MCF 10A (cell line): ENCODE data around the gene FCAMR. TPM values are rescaled to one million over a fixed set of nuclear protein-coding genes. Genes with fewer than 3 reads are reported as not detected.

Experiments used
- BruUV-seq: library from RNA; stranded (reverse); fragments of 400-500 nt; replicated peaks from 2 replicates; lab custom pipeline; 2021; lab: Mats Ljungman, UMichigan
- CTCF ChIA-PET: fragments of 300-600 bp; sonication (Branson Sonifier 250); formaldehyde crosslinking; extraction: SDS; loops from one replicate; lab custom pipeline; 2021; ENCODE audit warnings: antibody characterized with exemption, inconsistent platforms; lab: Yijun Ruan, JAX
- POLR2A ChIA-PET: fragments of 300-600, 350-650 bp; sonication (Branson Sonifier 250); formaldehyde crosslinking; extraction: SDS; loops from one replicate; lab custom pipeline; 2020; ENCODE audit warnings: antibody characterized with exemption, inconsistent platforms; lab: Yijun Ruan, JAX
- DNase-seq: peaks from one replicate; pipeline ENCODE4 v3.0.0-alpha.2; 2018; ENCODE audit not compliant: unreplicated experiment
- H3K27ac Mint-ChIP-seq: one replicate; pipeline ENCODE4 v1.8.0; 2022; ENCODE audit warnings: mild to moderate bottlenecking, low read depth, mixed read lengths; ENCODE audit not compliant: unreplicated experiment
- H3K27me3 Mint-ChIP-seq: one replicate; pipeline ENCODE4 v1.8.0; 2022; ENCODE audit warnings: mixed read lengths; ENCODE audit not compliant: insufficient read depth, unreplicated experiment
- H3K36me3 Mint-ChIP-seq: one replicate; pipeline ENCODE4 v1.8.0; 2022; ENCODE audit warnings: mild to moderate bottlenecking, moderate library complexity, mixed read lengths; ENCODE audit not compliant: insufficient read depth, unreplicated experiment
- H3K4me1 Mint-ChIP-seq: one replicate; pipeline ENCODE4 v1.8.0; 2022; ENCODE audit warnings: mixed read lengths; ENCODE audit not compliant: insufficient read depth, unreplicated experiment
- H3K4me3 Mint-ChIP-seq: one replicate; pipeline ENCODE4 v1.8.0; 2022; ENCODE audit warnings: mild to moderate bottlenecking, moderate library complexity, mixed read lengths; ENCODE audit not compliant: unreplicated experiment
- H3K9me3 Mint-ChIP-seq: one replicate; pipeline ENCODE4 v1.8.0; 2022; ENCODE audit warnings: mixed read lengths; ENCODE audit not compliant: unreplicated experiment
- CTCF ChIP-seq: fragments of 200-600 bp; IDR thresholded peaks from one replicate; pipeline ENCODE4 v1.8.0; 2022; ENCODE audit warnings: antibody characterized with exemption, mild to moderate bottlenecking; ENCODE audit not compliant: unreplicated experiment
- intact Hi-C: fragments of 100-400 bp; cut with micrococcal nuclease; formaldehyde crosslinking; loops from 2 replicates; pipeline ENCODE4 v1.14.1; 2022
- total RNA-seq: library from RNA; stranded (reverse); gene quantifications from 2 replicates; pipeline ENCODE4 v1.2.3, GENCODE V29; 2022

FCAMR gene
- total RNA-seq, 1 experiment from 2014 or later, result not detected

DNA sequence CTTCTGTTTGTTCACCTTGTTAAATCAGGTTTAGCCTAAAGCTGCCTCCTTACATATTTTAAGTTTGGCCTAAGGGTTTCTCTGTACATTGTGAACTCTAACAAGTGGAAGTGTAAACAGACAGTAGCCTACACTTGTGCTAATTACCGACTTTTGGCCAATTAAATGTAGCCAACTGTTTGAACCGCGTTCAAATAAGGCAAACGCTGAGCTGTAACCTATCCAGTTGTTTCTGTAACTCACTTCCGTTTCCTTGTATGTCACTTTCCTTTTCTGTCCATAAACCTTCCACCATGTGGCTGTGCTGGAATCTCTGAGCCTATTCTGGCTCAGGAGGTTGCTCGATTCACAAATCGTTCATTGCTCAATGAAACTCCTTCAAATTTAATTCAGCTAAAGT, 8.0 kb upstream of the FCAMR start:
- BruUV-seq, result no TSS peak
- CTCF ChIA-PET, result interaction anchor here (0.7 to 10.9 kb wide), 15 partner anchors 9 to 371 kb away, joined by 3 to 287 read pairs (median 3); partner anchors contain the start of genes FCAMR and FCMR

GRCh38 chr1:206975306-206975705, 5.0 kb upstream of the FCAMR start:
- intact Hi-C loops, result no loop called here
- Mint-ChIP-seq H3K4me1 (no peaks in the 10 kb centered on the region), H3K27ac (no peak overlapping the region), H3K9me3 (no peaks in the 10 kb centered on the region), H3K27me3 (peaks cover 17% of the 10 kb centered on the region), H3K36me3 (no peaks in the 10 kb centered on the region), H3K4me3 (no peak overlapping the region)
- DNase-seq, result peak; percentile 22
- ChIA-PET POLR2A (no interaction called here), CTCF (interaction anchor here (0.7 to 3.9 kb wide), 6 partner anchors 9 to 470 kb away, joined by 3 to 23 read pairs (median 4); no protein-coding TSS in a partner anchor)
- TF ChIP-seq CTCF, result no peak
- BruUV-seq, result no TSS peak

More for the DNA sequence above, 8.0 kb upstream of the FCAMR start:
- TF ChIP-seq CTCF, result no peak
- H3K9me3 Mint-ChIP-seq, result no peaks in the 10 kb centered on the region
- DNase-seq, result no peak
- no peaks in the 10 kb centered on the region for H3K4me1 Mint-ChIP-seq
- POLR2A ChIA-PET, result interaction anchor here (0.6 kb wide), 2 partner anchors 12 to 19 kb away, joined by 3 read pairs; no protein-coding TSS in a partner anchor
- no peaks in the 10 kb centered on the region for H3K27me3 Mint-ChIP-seq
- no peak overlapping the region for H3K27ac Mint-ChIP-seq
- H3K4me3 Mint-ChIP-seq, result no peak overlapping the region
- intact Hi-C loops, result no loop called here
- no peaks in the 10 kb centered on the region for H3K36me3 Mint-ChIP-seq

GRCh38 chr1:206974140-206974539, 3.9 kb upstream of the FCAMR start:
- H3K27ac Mint-ChIP-seq, result no peak overlapping the region
- BruUV-seq, result no TSS peak
- POLR2A ChIA-PET, result interaction anchor here (1.5 to 4.4 kb wide), 4 partner anchors 8 to 79 kb away, joined by 4 to 29 read pairs (median 6); partner anchors contain the start of gene PFKFB2

More at GRCh38 chr1:206974140-206974539, 3.9 kb upstream of the FCAMR start:
- DNase-seq, result no peak
- Mint-ChIP-seq H3K36me3 (no peaks in the 10 kb centered on the region), H3K27me3 (peaks cover 27% of the 10 kb centered on the region), H3K9me3 (no peaks in the 10 kb centered on the region), H3K4me1 (no peaks in the 10 kb centered on the region), H3K4me3 (no peak overlapping the region)
- TF ChIP-seq CTCF, result no peak
- intact Hi-C loops, result no loop called here
- CTCF ChIA-PET, result interaction anchor here (0.6 to 10.0 kb wide), 13 partner anchors 7 to 385 kb away, joined by 3 to 161 read pairs (median 6); no protein-coding TSS in a partner anchor
